Activated naive CD4-positive, alpha-beta T cell treated with anti-CD3 and anti-CD28 coated beads for 36 hours (primary cell): ENCODE results near the gene TIRAP. TPM values are rescaled to one million over a fixed set of nuclear protein-coding genes. Genes with fewer than 3 reads are reported as not detected.
A peak's percentile ranks its signal among the peaks of the same experiment; 100 is the strongest.

Experiments used
- CTCF ChIA-PET: fragments of 350-600 bp; sonication (Branson Sonifier 250); formaldehyde crosslinking; loops from one replicate; lab custom pipeline; 2021; ENCODE audit warnings: antibody characterized with exemption; lab: Charles Lee
- DNase-seq: peaks from one replicate; pipeline ENCODE4 v3.0.0-alpha.2; 2020
- H3K27ac Mint-ChIP-seq: one replicate; pipeline ENCODE4 v1.8.0; 2021; ENCODE audit warnings: mild to moderate bottlenecking, mixed read lengths
- H3K27me3 Mint-ChIP-seq: one replicate; pipeline ENCODE4 v1.8.0; 2021; ENCODE audit warnings: low read depth, mixed read lengths
- H3K36me3 Mint-ChIP-seq: one replicate; pipeline ENCODE4 v1.8.0; 2021; ENCODE audit warnings: low read depth, mixed read lengths
- H3K4me1 Mint-ChIP-seq: one replicate; pipeline ENCODE4 v1.8.0; 2021; ENCODE audit warnings: low read depth, mixed read lengths
- H3K4me3 Mint-ChIP-seq: one replicate; pipeline ENCODE4 v1.8.0; 2021; ENCODE audit warnings: mild to moderate bottlenecking, moderate library complexity, mixed read lengths
- H3K9me3 Mint-ChIP-seq: one replicate; pipeline ENCODE4 v1.8.0; 2021; ENCODE audit warnings: mixed read lengths
- intact Hi-C: fragments of 100-400 bp; cut with micrococcal nuclease; formaldehyde crosslinking; loops from one replicate; pipeline ENCODE4 v1.15.1; 2023
- total RNA-seq, 2 experiments: library from RNA; stranded (reverse); gene quantifications; one replicate each; pipeline ENCODE4 v1.2.3, GENCODE V29; 2021

Gene TIRAP
- total RNA-seq, 2 experiments from 2014 or later, result 2.7 to 3.5 TPM

- CTCF ChIA-PET, result interaction anchor here (0.7 to 8.3 kb wide), 13 partner anchors 7 to 251 kb away, joined by 3 to 98 read pairs (median 7); partner anchors contain the start of gene ST3GAL4
- Mint-ChIP-seq H3K27ac (no peak overlapping the region), H3K4me3 (no peak overlapping the region), H3K4me1 (peaks cover 15% of the 10 kb centered on the region), H3K9me3 (peaks cover 10% of the 10 kb centered on the region), H3K36me3 (peaks cover 35% of the 10 kb centered on the region), H3K27me3 (no peaks in the 10 kb centered on the region)
- DNase-seq, result no peak
- intact Hi-C loops, result loop anchor here (10.0 kb wide), 1 partner anchor 683 kb away; no protein-coding TSS in a partner anchor
Measured at GRCh38 chr11:126311401-126312291, 28.8 kb downstream of the TIRAP start.

GRCh38 chr11:126312961-126313360 lies 30.1 kb downstream of the TIRAP start:
- intact Hi-C loops, result loop anchor here (10.0 kb wide), 1 partner anchor 682 kb away; no protein-coding TSS in a partner anchor
- CTCF ChIA-PET, result interaction anchor here (2.4 to 8.3 kb wide), 3 partner anchors 8 to 169 kb away, joined by 5 to 98 read pairs (median 19); partner anchors contain the start of gene ST3GAL4
- Mint-ChIP-seq H3K4me3 (no peak overlapping the region), H3K36me3 (peaks cover 40% of the 10 kb centered on the region), H3K27me3 (no peaks in the 10 kb centered on the region), H3K27ac (no peak overlapping the region), H3K9me3 (peaks cover 10% of the 10 kb centered on the region), H3K4me1 (peaks cover 19% of the 10 kb centered on the region)
- no peak for DNase-seq

- intact Hi-C loops, result loop anchor here (10.0 kb wide), 1 partner anchor 681 kb away; no protein-coding TSS in a partner anchor
- H3K9me3 Mint-ChIP-seq, result peaks cover 10% of the 10 kb centered on the region
- H3K27ac Mint-ChIP-seq, result no peak overlapping the region
- CTCF ChIA-PET, result interaction anchor here (0.9 to 8.3 kb wide), 2 partner anchors 42 to 168 kb away, joined by 3 to 98 read pairs; partner anchors contain the start of gene ST3GAL4
- no peak overlapping the region for H3K4me3 Mint-ChIP-seq
- peaks cover 27% of the 10 kb centered on the region for H3K4me1 Mint-ChIP-seq
- H3K36me3 Mint-ChIP-seq, result peaks cover 40% of the 10 kb centered on the region
- no peaks in the 10 kb centered on the region for H3K27me3 Mint-ChIP-seq
- no peak for DNase-seq
Measured at GRCh38 chr11:126313826-126314225, 30.9 kb downstream of the TIRAP start.

- intact Hi-C loops, result loop anchor here (1.0 to 10.0 kb wide), 4 partner anchors 13 to 677 kb away; partner anchors contain the start of gene DCPS
- CTCF ChIA-PET, result interaction anchor here (1.0 to 3.3 kb wide), 2 partner anchors 37 to 163 kb away, joined by 4 to 12 read pairs; no protein-coding TSS in a partner anchor
- peak overlapping the region; percentile 43 for H3K27ac Mint-ChIP-seq
- peaks cover 10% of the 10 kb centered on the region for H3K9me3 Mint-ChIP-seq
- no peak for DNase-seq
- no peaks in the 10 kb centered on the region for H3K27me3 Mint-ChIP-seq
- peak overlapping the region; percentile 44 for H3K4me3 Mint-ChIP-seq
- H3K36me3 Mint-ChIP-seq, result peaks cover 27% of the 10 kb centered on the region
- peaks cover 32% of the 10 kb centered on the region for H3K4me1 Mint-ChIP-seq
Measured at GRCh38 chr11:126317432-126317755, 34.5 kb downstream of the TIRAP start.

GRCh38 chr11:126317756-126318573 lies 35.1 kb downstream of the TIRAP start:
- H3K27me3 Mint-ChIP-seq, result no peaks in the 10 kb centered on the region
- peak overlapping the region; percentile 43 for H3K27ac Mint-ChIP-seq
- intact Hi-C loops, result loop anchor here (1.0 to 10.0 kb wide), 5 partner anchors 14 to 677 kb away; partner anchors contain the start of gene DCPS
- peaks cover 32% of the 10 kb centered on the region for H3K4me1 Mint-ChIP-seq
- DNase-seq, result peak; percentile 59
- H3K4me3 Mint-ChIP-seq, result peak overlapping the region; percentile 44
- H3K36me3 Mint-ChIP-seq, result peaks cover 25% of the 10 kb centered on the region
- CTCF ChIA-PET, result interaction anchor here (1.0 to 3.3 kb wide), 6 partner anchors 7 to 163 kb away, joined by 3 to 19 read pairs (median 4); no protein-coding TSS in a partner anchor
- peaks cover 10% of the 10 kb centered on the region for H3K9me3 Mint-ChIP-seq

GRCh38 chr11:126318574-126319373 lies 35.9 kb downstream of the TIRAP start:
- Mint-ChIP-seq H3K27ac (peak overlapping the region; percentile 43), H3K27me3 (no peaks in the 10 kb centered on the region), H3K4me1 (peaks cover 32% of the 10 kb centered on the region), H3K9me3 (peaks cover 10% of the 10 kb centered on the region), H3K4me3 (peak overlapping the region; percentile 44), H3K36me3 (peaks cover 25% of the 10 kb centered on the region)
- peak; percentile 53 for DNase-seq
- CTCF ChIA-PET, result interaction anchor here (0.7 to 3.3 kb wide), 9 partner anchors 8 to 162 kb away, joined by 3 to 19 read pairs (median 4); no protein-coding TSS in a partner anchor
- intact Hi-C loops, result loop anchor here (1.0 to 10.0 kb wide), 3 partner anchors 35 to 676 kb away; no protein-coding TSS in a partner anchor

GRCh38 chr11:126319374-126319740 lies 36.5 kb downstream of the TIRAP start:
- Mint-ChIP-seq H3K4me1 (peaks cover 32% of the 10 kb centered on the region), H3K27ac (no peak overlapping the region), H3K27me3 (no peaks in the 10 kb centered on the region), H3K4me3 (no peak overlapping the region), H3K9me3 (peaks cover 7% of the 10 kb centered on the region), H3K36me3 (peaks cover 20% of the 10 kb centered on the region)
- CTCF ChIA-PET, result interaction anchor here (0.7 to 3.3 kb wide), 8 partner anchors 8 to 161 kb away, joined by 3 to 19 read pairs (median 4); no protein-coding TSS in a partner anchor
- intact Hi-C loops, result loop anchor here (5.0 to 10.0 kb wide), 2 partner anchors 98 to 675 kb away; no protein-coding TSS in a partner anchor
- no peak for DNase-seq

GRCh38 chr11:126322996-126323395 lies 40.1 kb downstream of the TIRAP start:
- intact Hi-C loops, result no loop called here
- Mint-ChIP-seq H3K9me3 (no peaks in the 10 kb centered on the region), H3K4me1 (peaks cover 19% of the 10 kb centered on the region), H3K4me3 (no peak overlapping the region), H3K36me3 (no peaks in the 10 kb centered on the region), H3K27ac (no peak overlapping the region), H3K27me3 (no peaks in the 10 kb centered on the region)
- no peak for DNase-seq
- CTCF ChIA-PET, result interaction anchor here (0.7 kb wide), 1 partner anchor 30 kb away, joined by 3 read pairs; no protein-coding TSS in a partner anchor

GRCh38 chr11:126327281-126328000 lies 44.5 kb downstream of the TIRAP start:
- no peak for DNase-seq
- no peak overlapping the region for H3K27ac Mint-ChIP-seq
- CTCF ChIA-PET, result interaction anchor here (1.4 kb wide), 1 partner anchor 9 kb away, joined by 3 read pairs; no protein-coding TSS in a partner anchor
- intact Hi-C loops, result no loop called here
- H3K27me3 Mint-ChIP-seq, result no peaks in the 10 kb centered on the region
- H3K9me3 Mint-ChIP-seq, result no peaks in the 10 kb centered on the region
- peaks cover 3% of the 10 kb centered on the region for H3K36me3 Mint-ChIP-seq
- peaks cover 6% of the 10 kb centered on the region for H3K4me1 Mint-ChIP-seq
- no peak overlapping the region for H3K4me3 Mint-ChIP-seq

- CTCF ChIA-PET, result interaction anchor here (1.4 kb wide), 1 partner anchor 9 kb away, joined by 3 read pairs; no protein-coding TSS in a partner anchor
- H3K27ac Mint-ChIP-seq, result no peak overlapping the region
- no peaks in the 10 kb centered on the region for H3K27me3 Mint-ChIP-seq
Measured at GRCh38 chr11:126328001-126328390, 45.1 kb downstream of the TIRAP start.

More at GRCh38 chr11:126328001-126328390, 45.1 kb downstream of the TIRAP start:
- intact Hi-C loops, result no loop called here
- Mint-ChIP-seq H3K4me1 (peaks cover 6% of the 10 kb centered on the region), H3K4me3 (no peak overlapping the region), H3K9me3 (no peaks in the 10 kb centered on the region), H3K36me3 (peaks cover 3% of the 10 kb centered on the region)
- no peak for DNase-seq
